ENCODE results near the gene GPD1L.
"Not testable (repeated sequence)": the region's sequence is repeated elsewhere in the genome, so short reads cannot be mapped to it uniquely, and the experiment has no call there.

The GPD1L gene

DNA sequence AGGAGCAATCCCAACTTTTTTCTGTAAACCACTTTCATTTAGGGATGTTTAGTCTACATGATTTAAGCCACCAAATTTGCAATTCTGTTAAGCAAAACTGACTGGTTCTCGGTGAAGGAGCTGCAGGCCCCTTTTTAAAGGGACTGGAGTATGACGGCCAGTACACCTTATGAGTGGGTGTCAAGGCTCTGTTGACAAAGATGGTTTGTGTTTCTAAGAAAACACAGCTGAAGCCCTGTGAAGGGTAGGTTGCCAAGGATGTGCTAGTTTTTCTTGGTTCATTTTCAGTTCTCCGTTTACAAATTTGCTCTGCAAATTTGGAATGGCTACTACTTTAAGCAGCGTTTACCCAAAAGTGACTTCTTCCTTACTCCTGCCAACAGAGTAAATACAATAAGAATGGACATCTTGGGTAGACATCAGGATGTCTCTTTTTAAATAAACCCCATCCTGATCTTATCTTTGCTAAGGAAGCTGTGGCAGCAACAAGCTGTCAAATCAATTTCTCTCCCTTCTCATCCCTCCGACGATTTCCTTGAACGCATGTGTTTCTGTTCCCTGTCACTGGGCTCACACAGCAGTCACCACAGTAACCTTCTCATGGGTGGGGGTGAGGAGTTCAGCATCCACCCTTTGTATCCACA is 73.8 kb downstream of the GPD1L start:
- Histone ChIP-seq H3K27ac (ENCODE audit: low read depth, low read length) (no peak overlapping the region), H3K4me3 (ENCODE audit: low read depth, low read length) (no peak overlapping the region), H2AFZ (ENCODE audit: low read length, unreplicated experiment) (no peak overlapping the region)

DNA sequence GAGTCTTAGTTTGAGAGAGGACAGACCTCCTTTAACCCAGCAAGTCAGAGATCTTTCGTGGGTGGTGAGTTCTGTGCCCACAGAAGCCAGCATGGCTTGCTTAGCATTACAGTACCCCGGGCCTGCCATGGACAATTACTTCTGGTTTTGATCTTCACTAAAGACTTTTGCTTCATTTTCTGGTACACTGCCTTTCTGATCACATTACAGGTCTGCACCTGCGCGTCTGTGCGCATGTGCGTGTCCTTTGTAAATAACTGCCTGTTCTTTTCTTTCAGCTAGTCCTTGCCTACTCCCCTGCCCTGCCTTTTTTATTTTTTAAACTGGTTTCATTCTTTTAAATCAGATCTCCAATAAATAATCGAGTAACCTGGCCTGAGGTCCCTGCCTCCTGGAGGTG is 74.9 kb downstream of the GPD1L start:
- Histone ChIP-seq H3K4me3 (ENCODE audit: low read depth, low read length) (no peak overlapping the region), H3K79me2 (ENCODE audit: control insufficient read depth, insufficient read depth, low read length, unreplicated experiment) (no peaks in the 10 kb centered on the region), H3K4me1 (ENCODE audit: control insufficient read depth, insufficient read depth, low read length, unreplicated experiment) (peaks cover 9% of the 10 kb centered on the region), H3K27ac (ENCODE audit: low read depth, low read length) (no peak overlapping the region), H3K36me3 (ENCODE audit: insufficient read depth, low read length) (no peaks in the 10 kb centered on the region), H3K27me3 (ENCODE audit: insufficient read depth, low read length) (no peaks in the 10 kb centered on the region), H2AFZ (ENCODE audit: low read length, unreplicated experiment) (no peak overlapping the region)

More for the DNA sequence above, 73.8 kb downstream of the GPD1L start:
- Histone ChIP-seq H3K79me2 (ENCODE audit: control insufficient read depth, insufficient read depth, low read length, unreplicated experiment) (no peaks in the 10 kb centered on the region), H3K4me1 (ENCODE audit: control insufficient read depth, insufficient read depth, low read length, unreplicated experiment) (peaks cover 9% of the 10 kb centered on the region), H3K27me3 (ENCODE audit: insufficient read depth, low read length) (no peaks in the 10 kb centered on the region), H3K36me3 (ENCODE audit: insufficient read depth, low read length) (no peaks in the 10 kb centered on the region)

DNA sequence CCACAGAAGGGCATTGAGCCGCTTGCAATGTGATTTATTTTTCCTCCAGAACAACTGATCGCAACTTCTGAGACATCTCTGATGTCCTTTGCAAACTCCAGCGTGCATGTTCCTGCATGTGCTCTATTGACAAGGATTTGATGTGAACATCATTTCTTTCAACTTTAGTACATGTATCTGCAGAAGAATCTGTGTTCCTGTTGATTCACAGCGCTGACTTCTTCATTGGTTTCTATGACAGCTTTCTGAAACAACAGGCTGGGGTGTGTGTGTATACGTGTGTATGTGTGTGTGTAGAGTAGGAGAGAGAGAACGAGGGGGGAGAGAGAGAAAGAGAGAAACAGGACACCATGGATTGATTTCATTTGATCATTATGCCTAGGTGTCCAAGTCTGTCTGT is 75.4 kb downstream of the GPD1L start:
- no peaks in the 10 kb centered on the region for H3K36me3 ChIP-seq (ENCODE audit: insufficient read depth, low read length)
- peaks cover 9% of the 10 kb centered on the region for H3K4me1 ChIP-seq (ENCODE audit: control insufficient read depth, insufficient read depth, low read length, unreplicated experiment)
- no peak overlapping the region for H3K4me3 ChIP-seq (ENCODE audit: low read depth, low read length)
- H3K27ac ChIP-seq (ENCODE audit: low read depth, low read length) = no peak overlapping the region
- no peak overlapping the region for H2AFZ ChIP-seq (ENCODE audit: low read length, unreplicated experiment)
- H3K79me2 ChIP-seq (ENCODE audit: control insufficient read depth, insufficient read depth, low read length, unreplicated experiment) = no peaks in the 10 kb centered on the region
- H3K27me3 ChIP-seq (ENCODE audit: insufficient read depth, low read length) = no peaks in the 10 kb centered on the region

DNA sequence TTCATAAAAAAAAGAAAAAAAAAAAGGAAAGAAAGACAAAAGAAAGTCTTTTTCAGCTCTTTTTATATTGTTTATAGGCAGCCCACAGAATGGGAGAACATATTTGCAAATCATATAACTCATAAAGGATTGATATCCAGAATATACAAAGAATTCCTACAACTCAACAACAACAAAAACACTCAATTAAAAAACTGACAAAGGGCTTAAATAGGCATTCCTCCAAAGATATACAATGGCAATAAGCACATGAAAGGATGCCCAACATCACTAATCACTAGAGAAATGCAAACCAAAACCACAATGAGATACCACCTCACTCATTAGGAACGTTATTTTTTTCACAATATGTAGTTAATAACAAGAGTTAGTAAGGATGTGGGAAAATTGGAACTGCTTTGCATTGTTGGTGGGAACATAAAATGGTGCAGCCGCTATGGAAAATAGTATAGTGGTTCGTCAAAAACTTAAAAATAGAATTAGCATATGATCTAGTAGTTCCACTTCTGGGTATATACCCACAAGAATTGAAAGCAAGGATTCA is 77.8 kb downstream of the GPD1L start:
- Histone ChIP-seq H3K4me1 (ENCODE audit: control insufficient read depth, insufficient read depth, low read length, unreplicated experiment) (no peaks in the 10 kb centered on the region), H3K4me3 (ENCODE audit: low read depth, low read length) (no peak overlapping the region), H3K79me2 (ENCODE audit: control insufficient read depth, insufficient read depth, low read length, unreplicated experiment) (no peaks in the 10 kb centered on the region), H2AFZ (ENCODE audit: low read length, unreplicated experiment) (no peak overlapping the region), H3K36me3 (ENCODE audit: insufficient read depth, low read length) (no peaks in the 10 kb centered on the region), H3K27ac (ENCODE audit: low read depth, low read length) (no peak overlapping the region), H3K27me3 (ENCODE audit: insufficient read depth, low read length) (no peaks in the 10 kb centered on the region)

DNA sequence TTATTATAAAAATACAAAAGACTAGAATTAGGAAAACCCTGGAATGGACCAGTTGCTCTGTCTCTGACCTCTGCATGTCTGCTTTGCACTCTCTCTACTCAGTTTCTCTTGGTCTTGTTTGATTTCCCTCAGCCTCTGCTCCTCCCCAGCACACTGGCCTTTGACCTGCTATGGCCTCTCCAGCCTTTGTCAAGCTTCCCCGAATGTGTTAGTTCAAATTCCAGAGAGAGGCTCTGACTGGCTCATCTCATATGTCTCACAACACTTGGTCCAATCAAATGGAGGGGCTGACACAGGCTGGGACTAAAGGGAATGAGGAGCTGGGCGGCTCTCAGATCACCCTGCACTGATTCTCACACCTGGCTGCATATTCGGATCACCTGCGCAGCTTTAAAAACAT is 79.7 kb downstream of the GPD1L start:
- Histone ChIP-seq H3K4me3 (ENCODE audit: low read depth, low read length) (no peak overlapping the region), H2AFZ (ENCODE audit: low read length, unreplicated experiment) (no peak overlapping the region), H3K79me2 (ENCODE audit: control insufficient read depth, insufficient read depth, low read length, unreplicated experiment) (no peaks in the 10 kb centered on the region), H3K36me3 (ENCODE audit: insufficient read depth, low read length) (no peaks in the 10 kb centered on the region), H3K4me1 (ENCODE audit: control insufficient read depth, insufficient read depth, low read length, unreplicated experiment) (no peaks in the 10 kb centered on the region), H3K27me3 (ENCODE audit: insufficient read depth, low read length) (no peaks in the 10 kb centered on the region), H3K27ac (ENCODE audit: low read depth, low read length) (no peak overlapping the region)

DNA sequence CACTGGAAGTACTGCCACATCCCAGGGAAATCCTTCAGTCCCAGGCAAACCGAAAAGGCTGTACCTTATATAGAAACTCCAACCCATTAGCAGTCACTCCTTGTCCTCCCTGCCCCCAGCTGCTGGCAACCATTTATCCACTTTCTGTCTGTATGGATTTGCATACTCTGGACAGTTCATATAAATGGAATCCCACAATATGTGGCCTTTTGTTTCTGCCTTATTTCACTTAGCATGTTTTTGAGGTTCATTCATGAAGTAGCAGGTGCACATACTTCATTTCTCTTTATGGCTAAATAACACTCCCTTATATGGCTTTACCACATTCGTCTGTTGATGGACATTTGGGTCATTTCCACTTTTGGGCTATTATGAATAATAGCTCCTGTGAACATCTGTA is 80.5 kb downstream of the GPD1L start:
- Histone ChIP-seq H3K36me3 (ENCODE audit: insufficient read depth, low read length) (no peaks in the 10 kb centered on the region), H2AFZ (ENCODE audit: low read length, unreplicated experiment) (no peak overlapping the region), H3K27me3 (ENCODE audit: insufficient read depth, low read length) (no peaks in the 10 kb centered on the region), H3K27ac (ENCODE audit: low read depth, low read length) (no peak overlapping the region), H3K4me3 (ENCODE audit: low read depth, low read length) (no peak overlapping the region), H3K79me2 (ENCODE audit: control insufficient read depth, insufficient read depth, low read length, unreplicated experiment) (no peaks in the 10 kb centered on the region), H3K4me1 (ENCODE audit: control insufficient read depth, insufficient read depth, low read length, unreplicated experiment) (no peaks in the 10 kb centered on the region)

DNA sequence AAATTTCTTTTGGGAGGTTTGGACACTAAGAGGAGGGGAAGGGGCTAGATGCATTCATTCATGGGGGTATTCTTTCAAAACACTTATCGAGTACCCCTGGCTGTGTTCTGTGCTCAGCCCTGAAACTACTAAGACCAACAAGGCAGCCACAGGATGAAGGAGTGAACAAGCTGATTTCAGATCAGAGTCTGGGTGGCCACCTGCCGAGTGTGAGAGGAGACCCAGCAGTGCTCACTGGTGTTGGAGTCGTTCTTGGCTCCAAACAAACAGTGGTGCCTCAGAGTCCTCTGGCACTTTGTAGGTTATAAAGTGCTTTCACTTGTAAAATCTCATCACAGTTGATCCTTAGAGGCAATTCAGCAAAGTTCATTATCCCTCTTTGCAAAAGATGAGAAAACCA is 83.3 kb downstream of the GPD1L start:
- no peak overlapping the region for H3K27ac ChIP-seq (ENCODE audit: low read depth, low read length)
- H3K4me1 ChIP-seq (ENCODE audit: control insufficient read depth, insufficient read depth, low read length, unreplicated experiment) = no peaks in the 10 kb centered on the region
- H3K27me3 ChIP-seq (ENCODE audit: insufficient read depth, low read length) = no peaks in the 10 kb centered on the region
- no peak overlapping the region for H3K4me3 ChIP-seq (ENCODE audit: low read depth, low read length)
- no peak overlapping the region for H2AFZ ChIP-seq (ENCODE audit: low read length, unreplicated experiment)
- H3K36me3 ChIP-seq (ENCODE audit: insufficient read depth, low read length) = no peaks in the 10 kb centered on the region
- no peaks in the 10 kb centered on the region for H3K79me2 ChIP-seq (ENCODE audit: control insufficient read depth, insufficient read depth, low read length, unreplicated experiment)

DNA sequence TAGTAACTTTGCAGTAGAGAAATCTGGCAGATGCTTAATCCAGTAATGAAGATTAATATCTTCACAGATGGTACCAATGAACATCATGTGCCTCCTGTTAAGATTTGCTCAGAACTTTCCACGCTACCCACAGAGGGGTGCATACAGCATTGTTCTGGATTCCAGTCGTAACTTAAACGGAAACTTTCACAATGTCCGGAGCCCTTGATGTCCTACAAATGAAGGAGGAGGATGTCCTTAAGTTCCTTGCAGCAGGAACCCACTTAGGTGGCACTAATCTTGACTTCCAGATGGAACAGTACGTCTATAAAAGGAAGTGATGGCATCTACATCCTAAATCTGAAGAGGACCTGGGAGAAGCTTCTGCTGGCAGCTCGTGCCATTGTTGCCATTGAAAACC is 84.1 kb downstream of the GPD1L start:
- not testable (repeated sequence) for H3K79me2 ChIP-seq (ENCODE audit: control insufficient read depth, insufficient read depth, low read length, unreplicated experiment); H3K36me3 ChIP-seq (ENCODE audit: insufficient read depth, low read length); H3K4me3 ChIP-seq (ENCODE audit: low read depth, low read length); H3K27me3 ChIP-seq (ENCODE audit: insufficient read depth, low read length); H2AFZ ChIP-seq (ENCODE audit: low read length, unreplicated experiment); H3K27ac ChIP-seq (ENCODE audit: low read depth, low read length); H3K4me1 ChIP-seq (ENCODE audit: control insufficient read depth, insufficient read depth, low read length, unreplicated experiment)

DNA sequence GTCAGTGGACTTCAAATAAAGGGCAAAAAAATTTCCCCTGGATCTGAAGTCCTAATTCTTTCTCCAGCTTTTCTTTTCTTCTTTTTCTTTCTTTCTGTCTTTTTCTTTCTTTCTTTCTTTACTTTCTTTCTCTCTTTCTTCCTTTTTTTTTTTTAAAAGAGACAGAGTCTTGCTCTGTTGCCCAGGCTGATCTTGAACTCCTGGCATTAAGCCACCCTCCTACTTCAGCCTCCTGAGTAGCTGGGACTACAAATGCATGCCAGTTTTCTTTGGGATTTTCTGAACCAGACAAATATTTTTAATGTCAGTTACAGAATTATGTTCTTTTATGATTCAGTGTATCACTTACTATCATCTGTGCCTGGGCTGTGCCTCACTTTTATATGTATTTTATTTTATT is 86.7 kb downstream of the GPD1L start:
- H3K4me3 ChIP-seq (ENCODE audit: low read depth, low read length) = no peak overlapping the region
- H3K36me3 ChIP-seq (ENCODE audit: insufficient read depth, low read length) = no peaks in the 10 kb centered on the region
- no peak overlapping the region for H3K27ac ChIP-seq (ENCODE audit: low read depth, low read length)
- no peaks in the 10 kb centered on the region for H3K79me2 ChIP-seq (ENCODE audit: control insufficient read depth, insufficient read depth, low read length, unreplicated experiment)
- no peak overlapping the region for H2AFZ ChIP-seq (ENCODE audit: low read length, unreplicated experiment)
- no peaks in the 10 kb centered on the region for H3K4me1 ChIP-seq (ENCODE audit: control insufficient read depth, insufficient read depth, low read length, unreplicated experiment)
- H3K27me3 ChIP-seq (ENCODE audit: insufficient read depth, low read length) = no peaks in the 10 kb centered on the region

DNA sequence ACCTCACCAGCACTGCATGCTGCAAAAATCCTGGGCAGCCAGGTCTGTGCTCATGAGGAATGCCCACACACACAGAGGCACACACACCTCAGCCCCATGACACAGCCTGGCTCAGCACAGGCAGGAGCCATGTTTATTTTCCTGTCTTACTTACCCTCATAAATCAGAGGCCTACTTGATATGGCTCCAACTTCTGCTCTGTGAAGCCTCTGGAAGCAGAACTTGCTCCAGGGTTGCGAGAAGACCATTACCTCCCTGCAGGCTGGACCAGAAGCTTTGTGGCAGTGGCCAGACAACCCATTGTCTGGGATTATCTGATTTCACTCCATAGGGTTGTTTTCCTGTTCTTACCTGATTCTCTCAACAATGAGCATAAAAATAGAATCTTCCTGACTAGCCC is 88.2 kb downstream of the GPD1L start:
- no peak overlapping the region for H3K4me3 ChIP-seq (ENCODE audit: low read depth, low read length)
- no peaks in the 10 kb centered on the region for H3K79me2 ChIP-seq (ENCODE audit: control insufficient read depth, insufficient read depth, low read length, unreplicated experiment)
- H3K27ac ChIP-seq (ENCODE audit: low read depth, low read length) = no peak overlapping the region
- H2AFZ ChIP-seq (ENCODE audit: low read length, unreplicated experiment) = no peak overlapping the region
- no peaks in the 10 kb centered on the region for H3K4me1 ChIP-seq (ENCODE audit: control insufficient read depth, insufficient read depth, low read length, unreplicated experiment)
- H3K36me3 ChIP-seq (ENCODE audit: insufficient read depth, low read length) = no peaks in the 10 kb centered on the region
- no peaks in the 10 kb centered on the region for H3K27me3 ChIP-seq (ENCODE audit: insufficient read depth, low read length)

DNA sequence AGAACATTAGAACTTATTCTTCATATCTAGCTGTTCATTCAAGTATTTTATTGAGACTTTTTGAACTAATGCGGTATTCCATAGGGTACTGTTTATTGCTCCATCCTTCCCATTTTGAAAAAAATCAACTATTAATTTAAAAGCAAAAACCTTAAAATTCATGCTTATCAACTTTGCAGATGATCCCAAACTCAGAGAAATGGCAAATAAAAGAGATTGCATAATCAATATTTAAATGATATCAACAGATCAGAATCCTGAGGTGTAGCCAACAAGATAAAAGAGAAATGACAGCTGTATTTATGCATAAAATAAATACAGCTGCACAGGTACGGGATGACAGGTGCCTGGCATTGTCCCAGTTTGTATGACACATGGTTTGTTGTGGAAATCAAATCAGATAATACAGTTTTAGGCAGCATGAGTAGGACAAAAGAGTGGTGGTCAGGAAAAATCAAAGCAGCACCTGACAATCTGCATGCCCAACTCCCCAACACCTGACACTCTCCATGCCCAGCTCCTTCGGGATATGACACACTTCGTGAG is 89.6 kb downstream of the GPD1L start:
- no peak overlapping the region for H2AFZ ChIP-seq (ENCODE audit: low read length, unreplicated experiment)
- H3K27ac ChIP-seq (ENCODE audit: low read depth, low read length) = no peak overlapping the region
- no peaks in the 10 kb centered on the region for H3K79me2 ChIP-seq (ENCODE audit: control insufficient read depth, insufficient read depth, low read length, unreplicated experiment)
- H3K27me3 ChIP-seq (ENCODE audit: insufficient read depth, low read length) = no peaks in the 10 kb centered on the region
- H3K4me1 ChIP-seq (ENCODE audit: control insufficient read depth, insufficient read depth, low read length, unreplicated experiment) = peaks cover 9% of the 10 kb centered on the region
- no peak overlapping the region for H3K4me3 ChIP-seq (ENCODE audit: low read depth, low read length)
- no peaks in the 10 kb centered on the region for H3K36me3 ChIP-seq (ENCODE audit: insufficient read depth, low read length)

All from ACC112 (cell line).